ENCODE data around the gene NFASC. TPM values are rescaled to one million over a fixed set of nuclear protein-coding genes. Genes with fewer than 3 reads are reported as not detected.

The NFASC gene
- total and polyA plus RNA-seq, 2 donors (not counting 3 experiments of a cell fraction or from before 2014, with no cell fraction given) = not detected

DNA sequence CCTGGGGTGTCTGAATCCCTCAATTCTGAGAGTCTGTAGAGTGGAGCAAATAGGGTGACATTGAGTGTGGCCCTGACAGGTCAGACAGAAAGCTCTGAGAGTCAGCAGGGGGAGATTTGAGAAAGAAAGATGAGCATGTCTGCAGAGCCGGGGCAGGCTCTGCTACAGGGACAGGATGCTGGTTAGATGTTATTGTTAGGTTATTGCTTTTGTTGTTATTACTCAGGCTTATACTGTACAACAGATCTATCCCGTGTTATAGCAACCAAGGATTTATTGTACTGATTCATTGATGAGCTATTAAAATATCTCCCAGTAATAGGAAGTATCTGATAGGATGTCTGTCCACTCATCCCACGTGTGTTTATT, 59.5 kb downstream of the NFASC start:
- Histone ChIP-seq H4K20me1 (replicated peaks; ENCODE audit: control insufficient read depth, extremely low read depth, insufficient read depth, low read length) (no peaks in the 10 kb centered on the region), H3K9me1 (replicated peaks; ENCODE audit: control insufficient read depth, extremely low read depth, insufficient read depth, low read length) (no peaks in the 10 kb centered on the region), H2AFZ (ENCODE audit: low read depth, low read length) (no peak overlapping the region), H3K4me3 (replicated peaks in 1 of 3; ENCODE audit: insufficient read depth in 1 of 3, low read depth in 1 of 3, low read length in 3 of 3) (no peak overlapping the region), H3K9ac (replicated peaks; ENCODE audit: extremely low read depth, insufficient read depth, low read length) (no peak overlapping the region), H3K27ac (ENCODE audit: insufficient read depth, low read depth, low read length) (no peak overlapping the region), H3K4me2 (ENCODE audit: insufficient read depth, low read length) (no peak overlapping the region), H3K27me3 (ENCODE audit: control insufficient read depth in 2 of 2, insufficient read depth in 2 of 2, low read length in 2 of 2) (peaks cover 2 to 10% of the 10 kb centered on the region in 2 experiments), H3K79me2 (ENCODE audit: control insufficient read depth, insufficient read depth, low read length) (no peaks in the 10 kb centered on the region), H3K4me1 (ENCODE audit: control insufficient read depth, extremely low read depth, insufficient read depth, low read length) (no peaks in the 10 kb centered on the region), H3K9me3 (replicated peaks; ENCODE audit: control insufficient read depth, insufficient read depth, low read length) (no peaks in the 10 kb centered on the region), H3K36me3 (ENCODE audit: control insufficient read depth in 2 of 2, extremely low read depth in 1 of 2, insufficient read depth in 2 of 2, low read length in 2 of 2) (no peaks in the 10 kb centered on the region)
- no TSS peak for BruUV-seq (replicated peaks)
- intact Hi-C loops (cut with micrococcal nuclease) (no loop called here), dilution Hi-C loops (cut with MboI; ENCODE audit: extremely low pct_ligation_motif_present, low sequenced_read_pairs) (no loop called here)
- CTCF ChIA-PET = interaction anchor here (0.6 kb wide), 1 partner anchor 57 kb away, joined by 3 read pairs; no protein-coding TSS in a partner anchor
- TF ChIP-seq, protein P1, sequence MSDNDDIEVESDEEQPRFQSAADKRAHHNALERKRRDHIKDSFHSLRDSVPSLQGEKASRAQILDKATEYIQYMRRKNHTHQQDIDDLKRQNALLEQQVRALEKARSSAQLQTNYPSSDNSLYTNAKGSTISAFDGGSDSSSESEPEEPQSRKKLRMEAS (IDR thresholded peaks at IDR 0.05; ENCODE audit: insufficient read depth, insufficient read length) = no peak
- TF ChIP-seq FOS (IDR thresholded peaks at IDR 0.05; ENCODE audit: borderline replicate concordance, insufficient read depth, low read length) (no peak), POLR2AphosphoS5 (IDR thresholded peaks at IDR 0.05; ENCODE audit: insufficient read depth, low read depth, low read length) (no peak)
- FAIRE-seq = no peak
- DNase-seq (ENCODE audit: low read depth, low spot score) = no peak
- POLR2A ChIA-PET = no interaction called here

- Histone ChIP-seq H3K36me3 (ENCODE audit: control insufficient read depth in 2 of 2, extremely low read depth in 1 of 2, insufficient read depth in 2 of 2, low read length in 2 of 2) (no peaks in the 10 kb centered on the region), H4K20me1 (replicated peaks; ENCODE audit: control insufficient read depth, extremely low read depth, insufficient read depth, low read length) (no peaks in the 10 kb centered on the region), H3K27me3 (ENCODE audit: control insufficient read depth in 2 of 2, insufficient read depth in 2 of 2, low read length in 2 of 2) (peaks cover 0 to 10% of the 10 kb centered on the region in 2 experiments), H3K9me3 (replicated peaks; ENCODE audit: control insufficient read depth, insufficient read depth, low read length) (no peaks in the 10 kb centered on the region), H3K9me1 (replicated peaks; ENCODE audit: control insufficient read depth, extremely low read depth, insufficient read depth, low read length) (no peaks in the 10 kb centered on the region), H3K4me1 (ENCODE audit: control insufficient read depth, extremely low read depth, insufficient read depth, low read length) (no peaks in the 10 kb centered on the region), H3K9ac (replicated peaks; ENCODE audit: extremely low read depth, insufficient read depth, low read length) (no peak overlapping the region), H3K4me2 (ENCODE audit: insufficient read depth, low read length) (no peak overlapping the region), H3K79me2 (ENCODE audit: control insufficient read depth, insufficient read depth, low read length) (no peaks in the 10 kb centered on the region), H2AFZ (ENCODE audit: low read depth, low read length) (no peak overlapping the region), H3K27ac (ENCODE audit: insufficient read depth, low read depth, low read length) (no peak overlapping the region), H3K4me3 (replicated peaks in 1 of 3; ENCODE audit: insufficient read depth in 1 of 3, low read depth in 1 of 3, low read length in 3 of 3) (no peak overlapping the region)
- no peak for DNase-seq (ENCODE audit: low read depth, low spot score)
- FAIRE-seq = no peak
- CTCF ChIA-PET = no interaction called here
- intact Hi-C loops (cut with micrococcal nuclease) (no loop called here), dilution Hi-C loops (cut with MboI; ENCODE audit: extremely low pct_ligation_motif_present, low sequenced_read_pairs) (no loop called here)
- POLR2A ChIA-PET = no interaction called here
- BruUV-seq (replicated peaks) = no TSS peak
- no peak for TF ChIP-seq GATA2 (IDR thresholded peaks at IDR 0.05; ENCODE audit: insufficient read depth, insufficient read length, low read depth, low read length)
- TF ChIP-seq EZH2 (IDR thresholded peaks at IDR 0.05; ENCODE audit: borderline replicate concordance, low read depth, low read length, severe bottlenecking) = no peak
- TF ChIP-seq FOS (IDR thresholded peaks at IDR 0.05; ENCODE audit: borderline replicate concordance, insufficient read depth, low read length) = no peak
- no peak for TF ChIP-seq JUN (IDR thresholded peaks at IDR 0.05; ENCODE audit: borderline replicate concordance, insufficient read depth, insufficient read length, low read depth)
- TF ChIP-seq, protein P2, sequence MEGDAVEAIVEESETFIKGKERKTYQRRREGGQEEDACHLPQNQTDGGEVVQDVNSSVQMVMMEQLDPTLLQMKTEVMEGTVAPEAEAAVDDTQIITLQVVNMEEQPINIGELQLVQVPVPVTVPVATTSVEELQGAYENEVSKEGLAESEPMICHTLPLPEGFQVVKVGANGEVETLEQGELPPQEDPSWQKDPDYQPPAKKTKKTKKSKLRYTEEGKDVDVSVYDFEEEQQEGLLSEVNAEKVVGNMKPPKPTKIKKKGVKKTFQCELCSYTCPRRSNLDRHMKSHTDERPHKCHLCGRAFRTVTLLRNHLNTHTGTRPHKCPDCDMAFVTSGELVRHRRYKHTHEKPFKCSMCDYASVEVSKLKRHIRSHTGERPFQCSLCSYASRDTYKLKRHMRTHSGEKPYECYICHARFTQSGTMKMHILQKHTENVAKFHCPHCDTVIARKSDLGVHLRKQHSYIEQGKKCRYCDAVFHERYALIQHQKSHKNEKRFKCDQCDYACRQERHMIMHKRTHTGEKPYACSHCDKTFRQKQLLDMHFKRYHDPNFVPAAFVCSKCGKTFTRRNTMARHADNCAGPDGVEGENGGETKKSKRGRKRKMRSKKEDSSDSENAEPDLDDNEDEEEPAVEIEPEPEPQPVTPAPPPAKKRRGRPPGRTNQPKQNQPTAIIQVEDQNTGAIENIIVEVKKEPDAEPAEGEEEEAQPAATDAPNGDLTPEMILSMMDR (IDR thresholded peaks at IDR 0.05; ENCODE audit: extremely low read depth in 1 of 2, insufficient read depth in 1 of 2, low read depth in 1 of 2, low read length in 2 of 2) = no peak
- TF ChIP-seq, protein P1 (IDR thresholded peaks at IDR 0.05; ENCODE audit: insufficient read depth, insufficient read length) = no peak
- no peak for TF ChIP-seq MYC (IDR thresholded peaks at IDR 0.05; ENCODE audit: low read depth, low read length)
- TF ChIP-seq POLR2AphosphoS5 (IDR thresholded peaks at IDR 0.05; ENCODE audit: insufficient read depth, low read depth, low read length) = no peak
- TF ChIP-seq POLR2A (IDR thresholded peaks at IDR 0.05; ENCODE audit: low read depth, low read length) = no peak
Observed at GRCh38 chr1:204931313-204931712, 60.7 kb downstream of the NFASC start.
